NCI-H526 (cell line): ENCODE measurements around the gene ST8SIA2.

Experiments used
- DNase-seq, 2 experiments: peaks; one replicate each; lab custom pipeline; 2025; lab: John Stamatoyannopoulos, UW

ST8SIA2 gene, protein sequence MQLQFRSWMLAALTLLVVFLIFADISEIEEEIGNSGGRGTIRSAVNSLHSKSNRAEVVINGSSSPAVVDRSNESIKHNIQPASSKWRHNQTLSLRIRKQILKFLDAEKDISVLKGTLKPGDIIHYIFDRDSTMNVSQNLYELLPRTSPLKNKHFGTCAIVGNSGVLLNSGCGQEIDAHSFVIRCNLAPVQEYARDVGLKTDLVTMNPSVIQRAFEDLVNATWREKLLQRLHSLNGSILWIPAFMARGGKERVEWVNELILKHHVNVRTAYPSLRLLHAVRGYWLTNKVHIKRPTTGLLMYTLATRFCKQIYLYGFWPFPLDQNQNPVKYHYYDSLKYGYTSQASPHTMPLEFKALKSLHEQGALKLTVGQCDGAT

DNA sequence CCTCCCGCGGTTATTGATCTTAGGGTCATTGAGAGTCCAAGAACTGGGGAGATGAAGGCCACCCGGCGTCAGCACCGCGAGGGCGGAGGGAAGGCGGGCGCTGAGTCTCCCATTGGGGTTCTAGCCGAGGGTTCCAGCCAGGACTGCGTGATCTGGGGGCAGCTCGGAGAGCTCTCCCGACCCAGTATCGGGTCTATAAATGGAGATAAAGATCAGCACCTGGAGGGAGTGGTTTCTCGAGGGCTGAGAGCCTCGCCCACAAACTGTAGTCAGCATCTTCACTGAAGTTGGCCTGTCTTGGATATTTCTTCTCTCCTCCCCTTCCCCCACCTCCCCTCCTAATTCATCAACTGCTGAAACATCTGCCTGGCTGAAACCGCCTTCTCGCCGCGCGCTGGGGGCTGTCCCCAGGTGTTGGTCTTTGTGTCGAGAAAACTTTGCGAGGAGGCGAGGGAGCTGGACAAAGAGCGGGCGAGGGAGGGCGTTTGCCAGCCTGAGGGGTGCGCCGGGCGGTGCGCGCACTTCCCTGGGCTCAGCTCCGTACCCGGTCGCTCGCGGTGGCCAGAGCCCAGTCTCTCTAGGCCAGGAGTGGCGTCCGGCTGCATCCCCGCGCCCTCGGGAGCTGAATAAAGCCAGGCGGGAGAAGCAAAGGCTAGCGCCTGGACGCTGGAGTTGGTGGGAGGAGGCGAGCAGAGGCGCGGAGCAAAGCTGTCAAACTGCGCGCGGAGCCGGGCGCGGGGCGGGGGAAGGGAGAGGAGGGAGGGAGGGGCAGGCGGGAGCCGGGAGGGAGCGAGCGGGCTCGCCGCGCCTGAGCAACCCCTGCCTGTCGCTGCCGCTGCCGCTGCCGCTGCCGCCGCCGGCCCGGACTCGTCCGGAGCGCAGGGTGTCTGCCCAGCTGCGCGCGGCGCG, at the start of gene ST8SIA2:
TSS of gene ST8SIA2 (plus strand) at position 811 of the 909 bp plus-strand sequence. CDS start 184 bp downstream, outside the sequence.
- peak; percentile 52 to 88 for DNase-seq

DNA sequence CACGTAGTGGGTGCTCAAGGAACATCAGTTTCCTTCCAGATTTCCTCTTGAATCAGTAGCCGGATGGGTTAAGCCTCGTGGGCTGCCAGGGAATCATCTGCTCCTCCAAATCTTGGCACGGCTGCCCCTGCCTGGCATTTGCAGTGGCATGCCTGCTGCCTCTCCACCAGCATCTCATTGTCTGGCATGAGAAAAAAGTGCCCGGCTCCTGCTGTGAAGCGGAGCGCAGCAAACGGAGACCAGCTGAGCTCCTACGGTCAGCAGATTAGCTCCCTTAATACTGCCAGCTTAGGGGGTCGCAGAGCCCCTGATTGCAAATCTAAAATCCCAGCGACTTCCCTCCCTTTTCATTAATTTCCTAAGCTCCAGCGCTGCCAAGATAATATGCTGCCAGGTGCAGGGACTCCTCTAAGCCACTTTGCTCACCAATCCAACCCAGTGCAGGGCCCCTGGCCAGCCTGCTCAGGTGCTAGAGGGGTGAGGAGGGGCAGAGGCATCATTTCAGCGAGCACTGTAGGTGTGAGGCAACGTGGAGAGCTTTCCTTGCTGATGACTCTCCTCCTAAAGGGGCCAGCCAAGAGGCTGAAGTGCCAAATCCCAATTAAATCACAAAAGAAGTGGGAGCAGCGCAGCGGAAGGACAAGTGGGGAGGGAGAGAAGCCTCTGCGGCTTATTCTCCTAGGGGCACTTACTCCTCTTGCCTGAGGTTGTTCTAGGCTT, 49.6 kb upstream of the ST8SIA2 start:
- DNase-seq, result no peak

DNA sequence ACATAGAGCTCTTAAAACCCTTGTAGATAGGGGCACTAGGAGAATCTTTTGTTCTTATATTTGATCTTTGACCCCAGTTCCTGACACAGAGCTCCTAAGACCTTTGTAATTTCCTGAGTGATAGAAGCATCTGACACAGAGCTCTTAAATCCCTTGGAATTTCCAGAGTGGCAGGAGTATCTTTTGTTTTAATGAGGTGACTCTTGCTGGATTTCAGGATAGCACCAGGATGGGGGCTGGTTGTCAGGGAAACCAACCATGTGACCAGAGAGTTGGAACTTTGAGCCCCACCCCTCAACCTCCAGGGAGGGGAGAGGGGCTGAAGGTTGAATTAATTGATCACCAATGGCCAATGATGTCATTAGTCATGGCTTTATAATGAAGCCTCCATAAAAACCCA, 47.6 kb upstream of the ST8SIA2 start:
- DNase-seq, result no peak

DNA sequence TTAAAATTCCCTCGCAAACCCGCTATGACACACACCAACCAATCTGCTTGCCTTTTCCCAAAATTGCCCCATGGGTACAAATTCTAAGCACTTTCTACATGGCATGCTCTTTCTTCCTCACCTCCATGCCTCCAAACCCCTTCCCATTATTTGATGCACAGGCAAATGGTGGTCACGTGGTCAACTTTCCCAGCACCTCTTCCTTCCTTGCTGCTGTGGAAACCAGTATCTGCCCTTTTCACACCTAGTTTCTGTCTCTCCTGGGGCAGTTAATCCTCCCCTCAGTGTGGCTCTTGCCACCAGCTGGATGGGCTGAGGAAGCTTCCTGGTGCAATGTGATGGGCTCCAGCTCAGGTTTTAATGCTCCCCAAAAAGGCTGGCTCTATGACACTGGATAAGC, 38.4 kb upstream of the ST8SIA2 start:
- no peak for DNase-seq

DNA sequence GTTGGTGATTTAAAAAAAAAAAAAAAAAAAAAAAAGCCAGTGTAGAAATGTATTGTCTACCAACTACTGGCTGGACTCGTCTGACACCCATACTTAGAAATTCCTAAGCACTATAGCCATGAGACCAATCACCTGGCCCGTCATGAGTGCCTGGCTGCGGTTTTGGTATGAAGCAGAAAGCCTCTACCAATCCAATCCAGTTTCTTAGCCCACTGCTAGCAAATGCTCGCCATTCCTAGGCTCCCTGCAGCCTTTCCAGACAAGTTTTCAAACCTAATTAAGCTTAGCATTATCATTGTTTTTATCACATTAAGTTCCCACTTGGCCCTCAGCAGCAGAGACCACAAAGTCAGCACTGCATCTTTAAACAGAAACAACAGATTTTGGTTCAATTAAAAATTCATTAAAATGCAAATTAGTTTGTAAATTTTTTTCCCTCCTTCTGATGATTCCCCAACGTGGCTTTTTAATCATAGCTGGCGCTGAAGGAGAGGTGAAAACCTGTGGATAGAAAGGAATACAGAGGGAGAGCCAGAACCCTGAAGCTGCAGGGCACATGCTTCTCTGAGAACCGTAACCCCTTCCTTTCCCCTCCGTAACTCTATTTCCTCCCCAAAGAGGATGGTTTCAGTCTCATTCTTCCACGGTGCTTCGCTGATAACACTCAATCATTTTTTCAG, 32.2 kb upstream of the ST8SIA2 start:
- no peak for DNase-seq

DNA sequence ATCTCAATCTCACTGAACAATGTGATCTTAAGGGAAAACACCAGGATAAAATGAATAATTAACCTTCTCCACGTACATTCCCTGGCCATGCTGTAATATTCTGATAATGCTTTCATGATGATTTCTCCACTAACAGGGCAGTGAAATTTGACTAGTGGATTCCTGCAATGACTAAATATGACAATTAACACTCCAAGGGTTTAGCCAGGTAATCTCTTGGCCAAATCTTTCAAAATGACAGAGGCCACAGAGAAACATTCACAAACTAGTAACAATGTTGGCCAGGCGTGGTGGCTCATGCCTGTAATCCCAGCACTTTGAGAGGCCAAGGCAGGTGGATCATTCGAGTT, 31.7 kb upstream of the ST8SIA2 start:
- no peak for DNase-seq

DNA sequence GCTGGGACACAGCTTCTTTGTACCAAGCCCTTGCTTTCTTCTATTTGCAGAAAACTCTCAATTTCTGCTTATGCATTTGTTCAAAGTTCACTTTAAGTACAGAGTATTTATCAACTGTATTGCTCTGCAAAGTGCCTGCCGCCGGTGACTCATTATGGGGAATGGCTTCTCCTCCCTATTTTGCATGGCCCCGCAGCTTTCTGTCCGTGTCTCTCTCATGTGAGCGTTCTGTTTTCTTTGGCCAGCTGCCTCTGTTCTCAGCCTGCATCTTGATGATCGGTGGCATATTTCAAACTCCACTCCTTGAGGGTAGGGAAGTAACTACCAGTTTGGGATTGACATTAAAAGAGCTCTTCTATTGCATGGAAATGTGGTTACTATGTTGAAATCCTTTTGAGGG, 28.6 kb upstream of the ST8SIA2 start:
- peak in 1 of 2 experiments; percentile 50 for DNase-seq

DNA sequence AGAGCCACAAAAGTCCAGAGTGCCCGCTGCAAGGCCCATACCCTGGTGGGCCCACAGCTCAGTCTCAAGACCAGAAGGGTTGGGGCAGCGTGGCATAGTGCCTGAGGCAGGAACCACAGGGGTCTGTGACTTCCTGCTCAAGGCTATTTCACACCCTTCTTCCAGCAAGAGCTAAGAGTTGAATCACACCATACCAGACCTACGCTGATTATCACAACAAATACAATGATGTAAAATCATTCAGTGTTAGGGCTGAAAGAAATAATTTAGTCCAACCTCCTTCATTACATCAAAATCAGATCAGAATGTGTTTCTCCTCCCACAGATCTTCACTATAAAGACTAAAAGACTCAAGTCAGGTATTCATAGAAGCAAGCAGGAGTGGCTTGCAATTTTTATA, 27.8 kb upstream of the ST8SIA2 start:
- no peak for DNase-seq

DNA sequence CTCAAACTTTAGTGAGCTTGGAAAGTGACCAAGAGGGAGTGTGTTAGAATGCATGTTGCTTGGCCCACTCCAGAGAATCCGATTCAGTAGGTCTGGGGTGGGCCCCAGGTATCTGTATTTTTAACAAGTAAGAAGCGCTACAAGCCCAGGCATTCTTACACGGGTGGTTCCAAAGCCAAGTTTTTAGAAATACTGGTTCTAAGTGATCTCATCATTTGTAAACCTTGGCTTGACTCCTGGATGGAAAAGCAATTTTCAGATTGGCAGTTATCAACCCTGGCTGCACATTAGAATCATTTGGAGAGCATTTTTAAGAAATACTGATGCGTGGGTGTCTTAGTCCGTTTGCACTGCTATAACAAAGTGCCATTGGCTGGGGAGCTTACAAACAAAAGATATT, 27.3 kb upstream of the ST8SIA2 start:
- DNase-seq, result no peak

DNA sequence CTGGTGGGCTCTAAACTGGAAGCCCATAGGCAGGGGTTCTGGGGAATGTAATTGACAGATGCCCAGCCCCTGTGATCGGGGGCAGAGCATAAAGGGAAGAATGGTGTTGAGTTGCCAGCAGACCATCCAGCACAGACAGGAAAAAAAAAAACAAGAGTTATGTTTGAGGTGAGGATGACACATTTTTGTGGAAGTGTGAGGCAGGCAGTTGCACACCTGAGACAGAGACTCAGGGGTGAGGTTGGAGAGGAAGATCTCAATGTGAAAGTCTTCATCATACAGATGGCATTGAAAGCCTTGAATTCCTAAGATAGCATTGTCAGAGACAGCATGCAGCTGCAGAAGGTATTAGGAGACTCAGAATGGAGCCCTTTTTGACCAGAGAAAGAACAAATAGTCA, 18.6 kb upstream of the ST8SIA2 start:
- no peak for DNase-seq

DNA sequence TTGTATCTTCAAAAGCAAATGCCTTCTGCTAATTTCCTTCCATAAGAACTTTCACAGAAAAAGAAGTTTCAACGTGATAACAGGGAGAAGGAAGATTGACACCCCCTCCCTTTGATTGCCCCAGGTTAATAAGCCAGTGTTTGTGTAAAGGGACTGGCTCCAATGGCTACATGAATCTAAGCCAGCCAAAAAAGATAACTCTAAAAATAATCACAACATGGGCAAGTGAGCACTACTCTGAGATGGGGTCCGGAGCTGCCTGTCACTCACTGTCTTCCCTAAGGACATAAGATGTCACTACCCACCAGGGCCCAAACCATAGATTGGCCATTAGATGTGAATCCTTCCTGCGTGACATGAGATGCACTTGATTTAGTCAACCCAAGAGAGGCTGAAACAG, 17.6 kb upstream of the ST8SIA2 start:
- DNase-seq, result no peak

DNA sequence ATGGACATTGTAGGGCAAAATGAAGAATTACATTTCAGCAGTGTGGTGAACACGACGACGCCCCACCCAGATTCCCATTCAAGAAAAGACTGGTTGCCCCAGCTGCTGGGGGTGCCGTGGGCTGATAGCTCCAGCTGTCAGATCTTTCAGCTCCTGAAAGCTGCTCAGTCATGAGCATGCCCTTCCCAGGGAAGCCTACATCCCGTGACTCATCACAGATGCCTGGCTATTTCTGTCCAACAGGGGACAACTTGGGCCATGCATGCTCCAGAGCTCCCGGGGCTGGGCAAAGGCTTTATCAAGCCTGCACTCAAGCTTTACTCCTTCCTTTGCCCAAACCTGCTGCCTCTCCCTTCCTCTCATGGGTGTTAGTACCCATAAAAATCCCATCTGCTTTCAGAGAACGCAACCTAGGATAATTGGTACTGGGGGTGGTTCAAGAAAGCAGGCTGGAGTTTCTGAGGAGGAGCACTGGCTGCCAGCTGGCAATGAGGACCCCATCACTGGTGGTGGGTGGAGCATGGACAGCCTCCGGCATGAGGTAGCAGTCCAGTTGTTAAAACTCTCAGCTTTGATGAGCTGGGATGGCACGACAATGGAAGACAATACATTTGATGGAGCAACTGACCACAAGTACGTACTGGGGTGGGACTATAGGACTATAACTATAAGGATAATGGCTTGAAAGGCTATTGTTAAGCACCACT, 16.4 kb upstream of the ST8SIA2 start:
- DNase-seq, result no peak

DNA sequence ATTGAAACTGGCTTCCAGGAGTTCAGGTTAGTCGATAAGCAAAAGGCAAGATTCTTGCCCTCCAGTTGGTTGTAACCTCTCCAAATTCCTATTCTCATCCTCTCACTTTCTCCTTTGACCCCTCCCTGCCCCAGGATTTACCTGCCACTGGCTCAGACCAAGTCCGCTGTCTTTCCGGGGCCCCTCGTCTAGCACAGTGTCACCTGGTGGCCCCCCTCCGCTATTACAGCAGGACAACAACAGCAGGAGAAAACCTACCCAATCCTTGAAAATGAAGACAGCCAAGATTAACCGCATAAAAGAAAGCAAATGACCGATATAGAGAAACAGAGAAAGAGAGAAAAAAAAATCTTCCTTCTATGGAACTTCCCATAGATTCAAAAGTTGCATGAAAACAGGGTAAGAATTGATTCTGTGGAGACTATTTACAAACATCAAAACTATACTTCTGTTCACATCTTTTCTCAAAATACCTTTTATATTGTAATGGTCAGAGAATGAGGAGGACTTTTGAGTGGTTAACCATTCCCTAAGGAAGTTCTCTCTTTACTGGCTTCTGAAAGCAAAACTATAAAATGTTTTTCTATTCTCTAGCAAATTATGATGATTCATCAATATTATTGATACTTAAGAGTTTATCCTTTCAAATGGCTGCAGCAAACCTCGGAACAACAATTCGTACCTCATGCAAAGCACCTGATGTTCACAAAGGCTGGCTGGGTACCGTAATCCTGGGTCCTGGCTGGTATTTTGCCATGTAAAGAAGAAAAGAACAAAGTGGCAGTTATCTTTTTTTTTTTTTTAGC, 10.0 kb upstream of the ST8SIA2 start:
- DNase-seq, result peak in 1 of 2 experiments; percentile 53

DNA sequence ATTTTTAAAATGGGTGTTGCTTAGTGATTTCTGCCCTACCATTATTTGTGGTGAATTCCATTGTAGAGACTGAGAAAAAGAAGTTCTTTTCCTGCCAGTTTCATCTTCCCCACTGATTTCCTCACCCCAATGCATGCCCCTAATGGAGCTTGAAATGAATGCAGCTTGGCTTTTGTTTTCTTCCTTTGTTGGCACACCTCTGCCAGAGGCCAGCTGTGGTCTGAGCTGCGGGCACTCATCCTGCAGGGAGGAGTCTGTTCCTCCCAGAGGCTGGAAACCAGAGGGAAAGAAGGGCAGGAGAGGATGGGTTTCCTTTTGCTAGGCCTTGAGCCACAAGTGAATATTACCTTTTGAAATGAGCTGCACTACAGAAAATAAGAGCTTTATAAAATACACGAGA, 9.3 kb upstream of the ST8SIA2 start:
- DNase-seq, result no peak

DNA sequence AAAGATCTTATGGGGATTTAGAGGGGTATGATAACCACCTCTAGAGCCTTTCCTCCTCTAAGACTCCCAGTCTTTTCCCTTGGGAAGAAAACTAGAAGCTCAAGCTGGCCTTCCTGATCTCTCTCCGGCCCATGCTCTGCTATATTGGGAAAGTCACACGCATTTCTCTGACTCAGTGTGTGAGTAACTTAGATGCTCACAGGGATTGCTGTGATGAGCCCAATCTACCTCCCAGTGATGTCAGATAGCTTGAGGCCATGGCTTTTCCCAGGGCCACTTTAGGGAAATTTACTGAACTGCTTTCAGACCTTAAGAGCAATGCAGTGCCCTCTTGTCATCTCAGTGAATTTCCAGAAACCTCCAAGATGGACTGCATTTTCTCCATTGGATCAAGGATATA, 8.6 kb upstream of the ST8SIA2 start:
- no peak for DNase-seq

DNA sequence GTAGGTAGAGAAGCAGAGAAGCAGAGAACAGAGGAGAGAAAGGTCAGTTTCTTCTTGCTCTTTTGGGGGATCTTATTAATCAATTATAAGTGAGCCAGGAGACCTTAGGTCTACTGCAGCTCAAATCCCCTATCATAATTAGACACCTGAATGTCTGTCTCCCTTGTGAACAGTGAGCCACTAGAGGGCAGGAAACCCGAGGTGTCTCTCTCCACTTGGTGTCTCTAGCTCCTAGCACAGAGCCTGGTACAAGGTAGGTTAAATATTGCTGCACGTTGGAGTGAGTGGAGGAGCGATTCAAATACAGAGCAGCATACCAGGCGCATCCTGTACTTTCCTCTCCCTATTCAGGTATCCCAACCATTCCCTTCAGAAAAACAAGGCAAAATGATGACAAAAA, 2.0 kb upstream of the ST8SIA2 start:
- peak; percentile 25 to 73 for DNase-seq

DNA sequence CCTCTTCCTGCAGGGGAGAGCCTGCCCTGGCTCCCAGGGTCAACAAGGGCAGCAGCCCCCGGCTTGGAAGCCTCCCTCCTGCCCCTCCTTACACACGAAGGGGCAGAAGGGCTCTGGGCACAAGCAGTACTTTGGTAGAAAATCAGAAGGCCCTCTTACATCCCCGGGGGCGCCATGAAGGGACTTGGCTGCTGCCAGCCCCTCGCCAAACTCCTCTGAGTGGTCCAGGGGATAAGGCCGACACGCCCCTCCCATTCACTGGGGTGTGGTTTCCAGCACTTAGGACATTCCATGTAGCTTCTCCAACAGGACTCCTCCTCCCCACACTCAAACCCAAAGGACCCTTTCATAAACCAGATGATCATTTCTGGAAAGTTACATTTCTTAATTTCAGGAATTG, 1.2 kb upstream of the ST8SIA2 start:
- DNase-seq, result peak in 1 of 2 experiments; percentile 17

DNA sequence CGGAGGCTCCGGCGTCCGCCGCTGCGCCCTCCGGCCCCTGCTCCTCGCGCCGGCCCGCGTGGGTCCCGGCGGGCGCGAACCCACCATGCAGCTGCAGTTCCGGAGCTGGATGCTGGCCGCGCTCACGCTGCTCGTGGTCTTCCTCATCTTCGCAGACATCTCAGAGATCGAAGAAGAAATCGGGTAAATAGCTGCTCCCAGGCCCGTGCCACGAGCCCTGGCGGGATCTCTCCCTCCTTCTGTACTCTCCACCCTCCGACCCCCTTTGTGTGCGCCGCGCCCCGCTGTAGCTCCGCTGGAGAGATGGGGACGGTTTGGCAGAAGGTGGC, 263 bp downstream of the ST8SIA2 start:
- DNase-seq, result peak in 1 of 2 experiments; percentile 33

DNA sequence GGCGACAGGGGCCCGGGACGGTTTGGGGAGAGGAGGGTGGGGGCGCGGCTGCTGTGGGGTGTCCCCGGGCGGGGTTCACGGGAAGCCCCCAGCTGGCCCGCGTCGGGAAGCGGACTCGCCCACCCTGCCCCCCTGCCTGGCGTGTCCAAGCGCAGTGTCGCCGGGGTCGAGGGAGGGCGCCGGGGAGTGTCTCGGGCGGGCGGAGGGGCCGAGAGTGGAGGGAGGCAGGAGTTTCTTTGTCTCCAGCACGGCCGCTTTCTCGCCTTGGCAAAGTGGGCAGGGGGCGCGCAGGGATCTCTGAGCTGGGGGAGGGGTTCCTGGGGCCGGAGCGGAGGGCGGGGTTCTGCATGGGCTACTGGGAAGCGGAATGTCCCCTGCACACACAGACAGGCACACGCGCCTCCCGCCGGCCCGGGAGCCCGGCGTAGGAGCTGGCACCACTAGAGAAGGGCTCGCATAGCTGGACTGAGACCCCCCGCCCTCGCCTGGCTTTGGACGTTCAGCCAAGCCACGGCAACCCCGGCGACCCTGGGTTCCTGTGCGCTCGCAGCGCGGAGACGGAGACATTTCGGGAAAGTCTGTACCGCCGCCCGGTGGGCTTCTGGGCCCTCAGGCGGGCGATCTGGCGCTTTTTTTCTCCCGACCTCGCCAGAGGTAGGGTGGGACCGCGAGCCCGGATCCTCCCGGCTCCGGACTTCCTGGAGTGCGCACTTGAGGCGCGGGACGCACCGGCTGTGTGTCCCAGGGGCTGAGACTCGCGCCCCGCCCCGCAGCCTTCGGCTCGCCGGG, 822 bp downstream of the ST8SIA2 start:
- DNase-seq, result peak; percentile 51 to 77
